Measurements from ENCODE around the gene FNDC3A.

Gene FNDC3A

DNA sequence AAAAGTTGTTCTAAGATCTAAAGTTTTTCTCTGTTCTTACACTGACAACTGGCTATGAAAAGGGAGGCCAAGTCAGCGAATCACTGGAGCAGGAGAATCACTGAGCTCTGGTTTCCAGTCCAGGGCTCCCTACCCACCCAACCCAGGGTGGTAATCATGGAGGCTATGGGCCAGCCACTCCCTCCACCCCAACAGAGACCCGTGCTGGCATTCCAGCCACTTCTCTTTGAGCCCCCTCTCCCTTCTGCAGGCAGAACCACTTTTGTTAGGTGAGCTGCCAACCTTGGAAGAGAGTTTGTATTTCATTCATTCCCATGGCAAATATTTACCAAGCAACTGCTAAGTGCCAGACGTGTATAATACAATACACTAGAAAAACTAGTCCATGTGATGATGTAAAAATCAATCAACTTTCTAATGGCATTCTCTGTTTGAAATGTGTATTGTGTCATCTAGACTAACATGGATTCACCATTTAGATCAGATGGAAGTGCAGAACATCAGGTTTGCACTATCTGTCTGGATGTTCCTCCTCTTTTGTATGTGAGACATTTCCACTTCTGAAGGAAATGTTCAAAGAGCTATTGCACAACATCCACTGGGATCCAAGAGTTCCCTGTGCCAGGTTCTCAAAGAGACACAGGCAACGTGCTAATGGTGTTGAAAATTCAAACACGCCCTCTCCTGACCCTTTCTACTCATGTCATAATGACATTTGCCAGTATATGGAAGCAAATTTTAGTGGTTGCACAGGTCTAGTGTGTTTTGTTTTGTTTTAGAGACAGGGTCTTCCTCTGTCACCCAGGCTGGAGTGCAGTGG lies 249.7 kb downstream of the FNDC3A start:
- DNase-seq: no peak

DNA sequence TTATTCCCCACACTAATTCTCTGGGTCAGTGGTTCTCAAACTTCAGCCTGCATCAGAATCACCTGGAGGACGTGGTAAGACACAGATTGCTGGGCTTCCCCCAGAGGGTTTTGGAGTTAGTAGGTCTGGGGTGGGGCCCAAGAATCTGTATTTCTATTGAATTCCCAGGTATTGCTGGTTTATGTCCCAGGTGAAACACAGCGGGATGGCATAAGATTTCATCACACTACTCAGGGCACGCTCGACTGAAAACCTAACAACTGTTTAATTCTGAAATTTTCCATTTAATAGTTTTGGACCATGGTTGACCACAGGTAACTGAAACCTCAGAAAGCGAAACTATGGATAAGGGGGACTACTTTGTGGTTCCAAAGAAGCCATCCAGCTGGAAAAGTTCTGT lies 250.9 kb downstream of the FNDC3A start:
- DNase-seq: no peak

DNA sequence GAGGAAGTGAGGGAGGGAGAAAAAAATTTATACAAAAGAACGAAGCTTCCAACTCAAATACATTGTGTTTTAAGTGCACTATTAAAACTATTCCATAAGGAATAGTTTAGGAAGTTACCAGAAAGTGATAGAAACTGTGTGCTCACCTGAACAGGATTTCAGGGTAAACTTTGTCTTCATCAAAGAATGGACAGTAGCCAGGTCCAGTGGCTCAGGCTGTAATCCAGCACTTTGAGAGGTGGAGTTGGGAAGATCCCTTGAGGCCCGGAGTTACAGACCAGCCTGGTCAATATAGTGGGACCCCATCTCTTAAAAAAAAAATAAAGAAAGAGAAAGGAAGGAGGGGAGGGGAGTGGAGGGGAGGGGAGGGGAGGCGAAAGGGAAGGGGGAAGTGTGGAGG lies 259.0 kb downstream of the FNDC3A start:
- no peak for DNase-seq

DNA sequence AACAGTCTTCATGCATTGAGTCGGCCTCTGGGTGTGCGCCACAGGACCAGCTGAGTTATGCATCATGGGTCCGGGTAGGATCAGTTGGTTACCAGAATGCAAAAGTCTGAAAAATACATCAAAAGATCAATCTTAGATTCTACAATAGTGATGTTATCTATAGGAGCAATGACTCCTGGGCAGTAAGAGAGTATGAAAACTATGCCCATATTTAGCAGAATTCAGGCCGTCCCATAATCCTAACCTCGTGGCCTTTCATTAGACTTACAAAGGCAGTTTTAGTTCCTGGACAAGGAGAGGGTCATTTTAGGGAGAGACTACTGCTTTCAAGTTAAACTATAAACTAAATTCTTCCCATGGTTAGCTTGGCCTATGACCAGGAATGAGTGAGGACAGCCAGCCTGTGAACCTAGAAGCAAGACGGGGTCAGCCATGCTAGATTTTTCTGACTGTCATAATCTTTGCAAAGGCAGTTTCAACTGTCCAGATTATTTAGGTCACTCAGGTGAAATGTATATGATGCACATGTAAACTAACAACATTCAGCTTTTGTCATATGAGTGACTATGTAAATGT lies 260.2 kb downstream of the FNDC3A start:
- DNase-seq: no peak

DNA sequence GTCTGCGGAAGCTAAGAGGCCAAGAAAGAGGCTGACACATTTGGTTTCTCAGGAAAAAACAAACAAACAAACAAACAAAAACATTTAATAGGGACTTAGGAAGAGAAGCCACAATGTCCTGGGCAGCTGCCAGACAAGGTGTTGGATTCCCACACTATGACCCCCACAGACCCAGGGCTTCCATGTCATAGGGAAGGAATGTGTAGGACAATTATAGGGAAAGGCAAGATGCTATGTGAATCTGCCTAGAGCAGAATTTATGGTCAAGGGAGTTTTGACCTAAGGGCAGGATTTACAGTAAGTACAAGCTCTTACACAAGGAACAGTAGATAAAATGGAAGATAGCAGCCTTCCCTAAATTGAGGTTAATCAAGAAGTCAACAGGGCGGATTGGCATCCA lies 262.9 kb downstream of the FNDC3A start:
- DNase-seq: no peak

DNA sequence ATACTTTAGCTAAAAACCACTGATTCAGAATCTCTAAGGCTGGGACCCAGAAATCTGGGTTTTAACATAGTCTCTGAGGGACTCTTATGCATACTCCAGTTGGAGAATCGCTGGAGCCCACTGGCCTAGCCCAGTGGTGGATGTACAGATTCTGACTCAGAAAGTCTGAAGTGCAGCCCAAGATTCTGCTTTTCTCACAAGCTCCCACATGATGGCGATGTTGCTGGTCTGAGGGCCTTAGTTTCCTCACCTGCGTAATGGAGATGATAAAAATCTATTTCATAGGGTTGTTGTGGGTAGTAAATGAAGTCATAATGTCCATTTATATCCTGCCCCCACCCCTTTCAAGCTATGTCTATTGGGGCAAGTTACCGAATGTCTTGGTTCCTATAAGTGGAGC lies 264.3 kb downstream of the FNDC3A start:
- DNase-seq: peak; percentile 21

DNA sequence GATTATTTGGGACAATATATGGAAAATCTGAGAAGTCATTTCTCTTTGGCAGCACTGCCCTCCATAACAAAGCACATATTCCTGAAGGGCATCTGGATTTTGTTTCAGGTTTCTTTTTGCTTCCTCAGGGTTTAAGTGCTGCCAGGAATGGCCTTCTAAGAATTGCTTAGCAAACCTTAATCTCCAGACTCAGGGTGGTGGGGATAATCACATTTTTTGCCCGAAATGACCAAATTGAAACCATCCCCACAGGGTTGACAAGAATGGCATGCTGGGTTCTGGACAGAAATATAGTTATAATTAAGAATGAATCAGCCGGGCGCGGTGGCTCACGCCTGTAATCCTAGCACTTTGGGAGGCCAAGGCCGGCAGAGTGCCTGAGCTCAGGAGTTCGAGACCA lies 265.6 kb downstream of the FNDC3A start:
- DNase-seq: no peak

DNA sequence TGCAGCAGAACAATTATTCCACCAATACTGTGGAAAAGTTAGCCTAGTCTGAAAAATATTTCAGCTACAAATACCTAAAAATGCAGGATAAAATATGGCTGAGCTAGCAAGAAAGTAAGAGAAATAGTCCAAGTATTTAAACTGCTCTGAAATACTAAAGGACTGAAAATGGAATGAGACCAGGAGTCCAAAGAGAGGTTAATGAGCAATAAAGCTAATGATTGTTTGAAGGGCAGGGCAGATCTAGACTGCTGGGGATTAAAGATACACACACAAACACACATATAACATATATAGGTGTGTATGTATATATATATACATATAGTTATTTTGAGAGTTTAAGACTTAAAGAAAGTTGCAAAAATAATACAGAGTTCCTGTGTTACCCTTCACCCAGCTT lies 269.4 kb downstream of the FNDC3A start:
- no peak for DNase-seq

DNA sequence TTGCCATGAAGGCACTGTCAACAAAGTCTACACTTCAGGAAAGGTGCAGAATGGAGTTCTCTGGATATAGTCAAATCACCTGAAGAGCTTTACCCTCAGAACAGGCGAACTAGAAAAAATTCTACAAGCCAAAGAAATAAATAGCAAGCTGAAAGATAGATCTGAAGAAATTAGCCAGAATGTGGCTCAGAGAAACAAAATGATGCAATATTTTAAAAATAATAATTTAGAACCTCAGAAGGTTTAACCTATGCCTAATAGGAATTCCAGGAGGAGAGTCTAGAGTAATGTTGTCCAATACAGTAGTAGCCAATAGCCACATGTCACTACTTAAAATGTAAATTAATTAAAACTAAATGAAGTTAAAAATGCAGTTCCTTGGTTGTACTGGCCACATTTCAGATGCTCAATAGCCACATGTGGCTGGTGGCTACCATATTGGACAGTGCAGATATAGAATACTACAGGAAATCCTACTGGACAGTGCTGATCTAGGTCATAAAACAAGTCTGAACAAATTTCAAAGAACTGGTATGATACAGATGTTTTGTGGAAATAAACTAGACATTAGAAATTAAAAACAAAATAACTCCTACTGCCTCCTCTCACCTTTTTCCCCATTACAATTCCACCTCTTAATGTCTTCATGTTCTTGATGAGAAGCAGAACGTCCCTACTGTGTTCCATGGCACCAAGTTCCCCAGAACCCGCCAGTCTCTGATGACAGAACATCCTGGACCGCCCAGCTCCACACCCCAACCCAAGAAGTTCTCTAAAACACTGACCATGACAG lies 271.3 kb downstream of the FNDC3A start:
- no peak for DNase-seq

DNA sequence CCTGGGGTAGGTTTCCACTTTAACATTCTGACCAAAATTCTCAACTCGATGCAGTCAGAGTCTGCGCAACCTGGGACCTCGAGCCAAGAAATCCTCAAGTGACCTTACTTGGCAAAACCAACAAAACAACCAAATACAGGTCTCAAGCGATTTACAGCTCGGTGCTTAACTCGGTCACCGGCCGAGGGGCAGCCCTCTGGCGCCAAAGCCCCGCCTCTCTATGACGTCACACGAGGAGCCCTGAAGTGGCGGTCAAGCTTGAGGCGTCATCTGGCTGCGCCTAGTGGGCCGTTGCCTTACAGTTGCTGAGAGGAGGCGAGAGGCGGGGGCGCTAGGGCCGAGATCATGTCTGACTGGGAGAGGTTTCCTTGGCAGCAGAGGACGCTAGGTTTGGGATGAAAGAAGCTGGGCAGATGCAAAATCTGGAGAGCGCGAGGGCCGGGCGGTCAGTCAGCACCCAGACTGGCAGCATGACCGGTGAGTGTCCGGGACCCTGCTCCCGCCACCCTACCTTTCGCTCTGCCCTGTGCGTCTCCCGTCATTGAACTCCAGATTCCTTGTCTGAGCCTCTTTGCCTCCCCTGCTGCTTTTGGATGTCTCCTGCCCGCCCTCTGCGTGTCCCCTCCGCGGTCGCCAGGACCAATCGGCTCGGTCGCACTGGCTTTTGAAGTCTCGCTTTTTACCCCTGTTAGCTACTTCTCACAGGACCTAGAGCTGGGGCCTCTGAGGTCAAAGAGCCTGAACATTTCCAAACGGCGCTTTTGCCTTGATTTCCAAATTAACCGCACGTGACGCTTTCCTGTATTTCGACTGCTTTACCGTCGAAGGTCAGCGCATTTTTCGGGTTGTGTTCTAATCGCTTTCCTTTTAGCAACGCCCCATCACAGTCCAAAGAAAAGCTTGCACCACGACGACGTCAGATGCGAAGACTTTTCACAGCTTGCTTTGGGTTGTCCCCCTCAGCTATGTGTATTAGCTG lies 272.2 kb downstream of the FNDC3A start, which contains the start of gene CDADC1:
Gene CDADC1 (plus strand): TSS at position 283 of the 979 bp plus-strand sequence. CDS start 113 bp downstream, at position 396.
- peak; percentile 70 for DNase-seq

DNA sequence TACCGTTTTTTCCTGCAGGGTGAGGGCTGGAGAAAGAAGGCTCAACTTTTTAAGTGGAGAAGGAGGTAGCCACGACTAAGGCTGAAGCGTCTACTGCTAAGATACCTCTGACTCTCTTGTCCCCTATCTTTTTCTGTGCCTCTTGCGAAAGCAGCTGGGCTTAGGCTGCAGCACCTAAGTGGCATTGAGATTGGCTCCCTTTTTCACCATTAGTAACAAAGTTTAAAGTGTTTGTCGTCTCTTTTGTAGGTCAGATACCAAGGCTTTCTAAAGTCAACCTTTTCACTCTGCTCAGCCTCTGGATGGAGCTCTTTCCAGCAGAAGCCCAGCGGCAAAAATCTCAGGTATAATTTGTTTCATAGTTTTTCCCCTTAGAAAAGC lies 272.9 kb downstream of the FNDC3A start:
- DNase-seq: no peak

DNA sequence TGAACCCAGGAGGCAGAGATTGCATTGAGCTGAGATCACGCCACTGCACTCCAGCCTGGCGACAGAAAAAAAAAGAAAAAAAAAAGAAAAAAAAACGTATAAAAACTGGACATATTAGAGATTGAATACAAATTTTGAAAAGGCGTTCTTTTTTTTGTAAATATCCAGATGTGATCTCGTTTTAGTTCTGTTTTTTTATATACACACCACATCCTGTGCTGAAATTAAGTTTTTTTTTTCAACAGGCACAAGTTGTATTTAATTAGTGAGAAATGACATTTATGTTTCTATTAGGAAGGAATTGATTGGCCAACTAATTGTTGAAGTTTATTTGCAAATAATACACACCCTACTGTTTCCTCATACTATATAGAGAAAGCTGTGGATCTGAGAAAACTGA lies 275.6 kb downstream of the FNDC3A start:
- no peak for DNase-seq

DNA sequence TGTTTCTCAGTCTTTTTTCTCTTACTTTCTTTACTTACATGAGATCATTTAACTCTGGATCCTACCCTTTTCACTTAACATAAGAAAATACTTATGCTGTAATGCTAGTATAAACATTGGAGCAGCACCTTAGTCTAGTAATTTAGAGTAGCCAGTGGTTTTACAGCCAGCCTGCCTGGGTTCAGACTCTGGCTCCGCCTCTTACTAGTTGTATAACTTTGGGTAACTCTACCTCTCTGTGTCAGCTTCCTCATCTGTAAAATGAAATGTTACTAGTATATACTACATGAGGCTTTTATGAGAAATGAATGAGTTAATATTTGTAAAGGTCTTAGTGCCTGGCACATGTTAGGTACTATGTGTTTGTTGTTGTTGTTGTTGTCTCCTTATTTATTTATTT lies 277.6 kb downstream of the FNDC3A start:
- DNase-seq: no peak

DNA sequence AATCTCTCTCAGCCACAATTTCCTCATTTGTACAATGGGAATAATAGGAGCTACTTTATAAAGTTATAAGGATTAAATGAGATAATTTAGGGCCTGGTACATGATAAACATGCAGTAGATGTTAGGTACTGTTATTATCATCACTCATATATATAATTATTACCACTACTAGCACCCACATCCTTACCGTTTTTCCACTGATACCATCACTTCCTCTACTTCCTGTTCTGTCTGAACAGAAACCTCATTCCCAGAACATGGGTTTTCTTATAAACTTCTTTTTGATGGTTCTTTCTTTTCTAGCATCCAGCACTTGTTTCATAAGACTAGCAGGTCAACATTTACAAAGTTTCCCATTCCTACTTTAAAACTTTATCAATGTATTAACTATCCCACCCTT lies 278.3 kb downstream of the FNDC3A start:
- DNase-seq: no peak

DNA sequence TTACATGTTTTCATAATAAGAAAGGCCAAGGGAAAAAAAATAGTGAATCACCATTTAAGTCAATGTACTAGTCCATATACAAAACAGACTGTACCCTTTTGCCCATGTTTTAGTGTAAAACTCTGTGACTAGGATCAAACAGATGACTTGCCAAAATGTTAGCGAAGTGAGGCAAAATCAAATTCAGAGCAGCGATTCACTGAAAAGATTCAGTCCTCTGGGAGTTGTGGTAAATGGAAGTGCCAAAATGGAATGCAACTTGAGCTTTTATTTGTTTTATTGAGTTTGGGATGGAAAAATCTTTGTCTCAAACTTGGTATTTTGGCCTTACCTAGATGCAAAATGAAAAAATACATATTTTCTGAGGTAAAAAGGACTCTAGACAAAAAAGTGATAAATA lies 281.1 kb downstream of the FNDC3A start:
- no peak for DNase-seq

DNA sequence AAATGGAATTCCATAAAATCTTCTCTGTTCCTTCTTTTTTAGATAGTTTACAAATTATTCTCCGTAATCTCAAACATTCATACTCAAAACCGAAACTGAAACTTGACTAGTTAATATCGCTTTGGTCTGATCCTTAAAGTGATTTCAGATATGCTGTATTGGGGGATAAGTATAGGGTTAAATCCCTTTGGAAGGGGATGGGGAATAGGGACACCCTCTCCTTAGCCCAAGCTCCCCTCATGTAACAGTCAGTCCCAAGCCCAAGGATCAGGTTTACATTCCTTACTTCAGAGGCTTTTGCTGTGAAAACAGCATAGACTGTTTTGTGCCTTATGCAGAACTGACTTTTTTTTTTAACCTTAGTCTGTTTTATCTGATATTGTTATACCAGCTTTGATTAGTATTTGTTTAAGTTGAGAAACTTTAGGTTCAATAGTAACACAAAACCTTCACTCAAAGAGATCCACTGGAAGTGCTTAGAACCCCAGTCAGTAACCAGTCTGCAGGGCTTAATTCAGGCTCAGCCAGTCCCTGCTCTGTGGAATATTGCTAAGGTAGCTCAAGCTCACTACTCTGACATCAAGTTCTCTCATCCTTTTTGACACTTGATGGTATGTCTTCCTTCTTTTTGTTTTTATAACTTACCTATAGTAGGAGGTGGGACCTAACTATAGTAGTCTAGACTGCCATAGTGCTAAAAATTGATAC lies 282.5 kb downstream of the FNDC3A start:
- no peak for DNase-seq
